ENCODE results near the gene MPHOSPH9.

- TF ChIP-seq CTCF (IDR thresholded peaks at IDR 0.05), result no peak
- TF ChIP-seq EZH2 (IDR thresholded peaks at IDR 0.05; ENCODE audit: borderline replicate concordance, insufficient read depth, low read depth, low read length, poor library complexity, severe bottlenecking), result no peak
These were observed 766 bp upstream of the MPHOSPH9 start for GRCh38 chr12:123233505-123234308.
